ENCODE measurements around the gene IFI16. TPM values are rescaled to one million over a fixed set of nuclear protein-coding genes. Genes with fewer than 3 reads are reported as not detected.
A peak's percentile ranks its signal among the peaks of the same experiment; 100 is the strongest.
"Not testable (repeated sequence)": the region's sequence is repeated elsewhere in the genome, so short reads cannot be mapped to it uniquely, and the experiment has no call there.

IFI16 gene
- total RNA-seq, 2 experiments from 2014 or later = 190 to 199 TPM

GRCh38 chr1:159008744-159009188, 941 bp upstream of the IFI16 start:
- no peak for TF ChIP-seq CTCF (IDR thresholded peaks at IDR 0.05)
- H3K4me3 Mint-ChIP-seq = peak overlapping the region; percentile 83
- intact Hi-C loops (cut with micrococcal nuclease) = no loop called here
- ChIA-PET POLR2A (interaction anchor here (0.5 to 3.4 kb wide), 29 partner anchors 8 to 915 kb away, joined by 3 to 33 read pairs (median 4); partner anchors contain the start of genes AIM2 and PYHIN1), CTCF (interaction anchor here (1.7 to 1.8 kb wide), 2 partner anchors 63 to 69 kb away, joined by 5 to 7 read pairs; no protein-coding TSS in a partner anchor)
- ATAC-seq (peak; percentile 64), DNase-seq (peak; percentile 93)
- no peaks in the 10 kb centered on the region for H3K27me3 Mint-ChIP-seq
- H3K9me3 Mint-ChIP-seq = no peaks in the 10 kb centered on the region
- peaks cover 55% of the 10 kb centered on the region for H3K36me3 Mint-ChIP-seq (ENCODE audit: low read depth)
- H3K27ac Mint-ChIP-seq = peak overlapping the region; percentile 96
- H3K4me1 Mint-ChIP-seq (ENCODE audit: low read depth) = peaks cover 36% of the 10 kb centered on the region

- peak overlapping the region; percentile 96 for H3K27ac Mint-ChIP-seq
- H3K4me1 Mint-ChIP-seq (ENCODE audit: low read depth) = peaks cover 36% of the 10 kb centered on the region
- peak overlapping the region; percentile 83 for H3K4me3 Mint-ChIP-seq
- POLR2A ChIA-PET = interaction anchor here (0.5 to 3.4 kb wide), 19 partner anchors 9 to 915 kb away, joined by 3 to 33 read pairs (median 4); partner anchors contain the start of genes AIM2 and PYHIN1
- peaks cover 60% of the 10 kb centered on the region for H3K36me3 Mint-ChIP-seq (ENCODE audit: low read depth)
- TF ChIP-seq CTCF (IDR thresholded peaks at IDR 0.05) = no peak
- ATAC-seq (peak; percentile 19), DNase-seq (peak; percentile 20)
- H3K27me3 Mint-ChIP-seq = no peaks in the 10 kb centered on the region
- intact Hi-C loops (cut with micrococcal nuclease) = no loop called here
- CTCF ChIA-PET = interaction anchor here (0.8 to 1.7 kb wide), 3 partner anchors 67 to 81 kb away, joined by 3 to 5 read pairs (median 3); partner anchors contain the start of gene AIM2
- no peaks in the 10 kb centered on the region for H3K9me3 Mint-ChIP-seq
Observed at GRCh38 chr1:159009287-159009686, 420 bp upstream of the IFI16 start.

GRCh38 chr1:159010391-159010790, 684 bp downstream of the IFI16 start:
- no peak for DNase-seq
- no peaks in the 10 kb centered on the region for H3K9me3 Mint-ChIP-seq
- no peaks in the 10 kb centered on the region for H3K27me3 Mint-ChIP-seq
- intact Hi-C loops (cut with micrococcal nuclease) = loop anchor here (5.0 kb wide), 1 partner anchor 67 kb away; the partner anchor contains the start of gene AIM2
- H3K4me1 Mint-ChIP-seq (ENCODE audit: low read depth) = peaks cover 33% of the 10 kb centered on the region
- peak overlapping the region; percentile 96 for H3K27ac Mint-ChIP-seq
- CTCF ChIA-PET = interaction anchor here (1.7 kb wide), 1 partner anchor 68 kb away, joined by 5 read pairs; no protein-coding TSS in a partner anchor
- H3K4me3 Mint-ChIP-seq = peak overlapping the region; percentile 83
- peaks cover 71% of the 10 kb centered on the region for H3K36me3 Mint-ChIP-seq (ENCODE audit: low read depth)
- ATAC-seq = no peak
- POLR2A ChIA-PET = interaction anchor here (0.6 to 3.4 kb wide), 9 partner anchors 10 to 914 kb away, joined by 3 to 33 read pairs (median 7); partner anchors contain the start of gene AIM2
- TF ChIP-seq CTCF (IDR thresholded peaks at IDR 0.05) = no peak

DNA sequence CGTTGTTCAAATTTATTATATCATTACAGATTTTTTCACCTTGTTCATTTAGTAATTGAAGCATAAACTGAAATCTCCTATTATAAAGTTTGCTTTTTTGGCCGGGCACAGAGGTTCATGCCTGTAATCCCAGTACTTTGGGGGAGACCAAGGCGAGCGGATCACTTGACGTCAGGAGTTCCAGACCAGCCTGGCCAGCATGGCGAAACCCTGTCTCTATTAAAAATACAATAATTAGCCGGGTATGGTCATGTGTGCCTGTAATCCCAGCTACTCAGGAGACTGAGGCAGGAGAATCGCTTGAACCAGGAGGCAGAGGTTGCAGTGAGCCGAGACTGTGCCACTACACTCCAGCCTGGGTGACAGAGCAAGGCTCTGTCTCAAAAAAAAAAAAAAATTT, 1.3 kb downstream of the IFI16 start:
- H3K36me3 Mint-ChIP-seq (ENCODE audit: low read depth) = peaks cover 75% of the 10 kb centered on the region
- ATAC-seq, H3K9me3 Mint-ChIP-seq, H3K27me3 Mint-ChIP-seq, CTCF ChIA-PET: not testable (repeated sequence)
- POLR2A ChIA-PET = interaction anchor here (0.7 to 3.4 kb wide), 7 partner anchors 10 to 505 kb away, joined by 3 to 33 read pairs (median 6); partner anchors contain the start of gene AIM2
- peak; percentile 42 for DNase-seq
- intact Hi-C loops (cut with micrococcal nuclease) = loop anchor here (5.0 kb wide), 1 partner anchor 66 kb away; the partner anchor contains the start of gene AIM2
- H3K4me3 Mint-ChIP-seq = peak overlapping the region; percentile 83
- H3K4me1 Mint-ChIP-seq (ENCODE audit: low read depth) = peaks cover 33% of the 10 kb centered on the region
- H3K27ac Mint-ChIP-seq = peak overlapping the region; percentile 96

DNA sequence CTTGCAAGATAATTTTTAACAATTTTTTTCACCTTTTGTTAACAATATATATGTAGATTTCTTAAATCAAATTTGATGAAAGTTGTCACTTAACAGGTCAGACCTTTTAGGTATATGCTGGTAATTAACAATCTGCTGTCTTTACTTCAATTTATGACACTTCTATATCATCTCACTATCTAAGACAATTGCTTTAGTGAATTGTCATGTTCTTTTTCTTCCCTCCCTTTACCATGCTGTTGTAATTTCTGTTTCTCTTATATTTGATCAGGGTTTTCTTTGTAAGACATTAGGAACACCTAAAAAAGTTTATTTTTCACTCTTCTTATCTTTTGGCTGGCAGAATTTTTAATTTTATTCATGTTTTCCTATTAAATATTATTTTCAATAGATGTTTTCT, 2.0 kb downstream of the IFI16 start:
- Mint-ChIP-seq H3K36me3 (ENCODE audit: low read depth) (peaks cover 78% of the 10 kb centered on the region), H3K4me1 (ENCODE audit: low read depth) (peaks cover 34% of the 10 kb centered on the region), H3K4me3 (peak overlapping the region; percentile 84), H3K9me3 (no peaks in the 10 kb centered on the region), H3K27me3 (no peaks in the 10 kb centered on the region), H3K27ac (peak overlapping the region; percentile 97)
- intact Hi-C loops (cut with micrococcal nuclease) = loop anchor here (5.0 kb wide), 1 partner anchor 66 kb away; the partner anchor contains the start of gene AIM2
- CTCF ChIA-PET = no interaction called here
- ATAC-seq = no peak
- DNase-seq = no peak
- POLR2A ChIA-PET = interaction anchor here (0.7 to 3.4 kb wide), 6 partner anchors 9 to 506 kb away, joined by 3 to 28 read pairs (median 4); partner anchors contain the start of gene AIM2
- TF ChIP-seq CTCF (IDR thresholded peaks at IDR 0.05) = no peak

All from activated CD8-positive, alpha-beta T cell treated with anti-CD3 and anti-CD28 coated beads for 36 hours (primary cell).